Measurements from ENCODE around the gene IFIT3.

- no peak for TF ChIP-seq CBX5 (IDR thresholded peaks at IDR 0.05; ENCODE audit: borderline replicate concordance, low read depth)
- TF ChIP-seq SREBF2 (CRISPR knock-in tag; IDR thresholded peaks at IDR 0.05), result no peak
- no peak for TF ChIP-seq POLR2A (conservative IDR thresholded peaks at IDR 0.05)
- TF ChIP-seq ZNF583 (CRISPR knock-in tag; IDR thresholded peaks at IDR 0.05), result no peak
- TF ChIP-seq SIX5 (IDR thresholded peaks at IDR 0.05; ENCODE audit: borderline replicate concordance in 1 of 2, insufficient read depth in 1 of 2, low read depth in 1 of 2, low read length in 2 of 2), result no peak
- no peak for TF ChIP-seq ZBTB7A (IDR thresholded peaks at IDR 0.05; ENCODE audit: borderline replicate concordance, control insufficient read depth, low read depth, low read length)
- TF ChIP-seq EZH2 (IDR thresholded peaks at IDR 0.05; ENCODE audit: borderline replicate concordance, low read depth, low read length), result no peak
- no peak for TF ChIP-seq FOXM1 (IDR thresholded peaks at IDR 0.05; ENCODE audit: low read depth)
- no peak for TF ChIP-seq FOXM1 (CRISPR knock-in tag; IDR thresholded peaks at IDR 0.05; ENCODE audit: low read depth)
- no peak for TF ChIP-seq EP300 (IDR thresholded peaks at IDR 0.05; ENCODE audit: low read length)
- TF ChIP-seq CTCF (IDR thresholded peaks at IDR 0.05 in 2 of 3, conservative IDR thresholded peaks at IDR 0.05 in 1 of 3; ENCODE audit: insufficient read depth in 2 of 3, low read depth in 1 of 3, low read length in 3 of 3), result no peak
- no peak for TF ChIP-seq CREB1 (IDR thresholded peaks at IDR 0.05)
- TF ChIP-seq CREB1 (CRISPR knock-in tag; IDR thresholded peaks at IDR 0.05), result no peak
- TF ChIP-seq, protein P1, sequence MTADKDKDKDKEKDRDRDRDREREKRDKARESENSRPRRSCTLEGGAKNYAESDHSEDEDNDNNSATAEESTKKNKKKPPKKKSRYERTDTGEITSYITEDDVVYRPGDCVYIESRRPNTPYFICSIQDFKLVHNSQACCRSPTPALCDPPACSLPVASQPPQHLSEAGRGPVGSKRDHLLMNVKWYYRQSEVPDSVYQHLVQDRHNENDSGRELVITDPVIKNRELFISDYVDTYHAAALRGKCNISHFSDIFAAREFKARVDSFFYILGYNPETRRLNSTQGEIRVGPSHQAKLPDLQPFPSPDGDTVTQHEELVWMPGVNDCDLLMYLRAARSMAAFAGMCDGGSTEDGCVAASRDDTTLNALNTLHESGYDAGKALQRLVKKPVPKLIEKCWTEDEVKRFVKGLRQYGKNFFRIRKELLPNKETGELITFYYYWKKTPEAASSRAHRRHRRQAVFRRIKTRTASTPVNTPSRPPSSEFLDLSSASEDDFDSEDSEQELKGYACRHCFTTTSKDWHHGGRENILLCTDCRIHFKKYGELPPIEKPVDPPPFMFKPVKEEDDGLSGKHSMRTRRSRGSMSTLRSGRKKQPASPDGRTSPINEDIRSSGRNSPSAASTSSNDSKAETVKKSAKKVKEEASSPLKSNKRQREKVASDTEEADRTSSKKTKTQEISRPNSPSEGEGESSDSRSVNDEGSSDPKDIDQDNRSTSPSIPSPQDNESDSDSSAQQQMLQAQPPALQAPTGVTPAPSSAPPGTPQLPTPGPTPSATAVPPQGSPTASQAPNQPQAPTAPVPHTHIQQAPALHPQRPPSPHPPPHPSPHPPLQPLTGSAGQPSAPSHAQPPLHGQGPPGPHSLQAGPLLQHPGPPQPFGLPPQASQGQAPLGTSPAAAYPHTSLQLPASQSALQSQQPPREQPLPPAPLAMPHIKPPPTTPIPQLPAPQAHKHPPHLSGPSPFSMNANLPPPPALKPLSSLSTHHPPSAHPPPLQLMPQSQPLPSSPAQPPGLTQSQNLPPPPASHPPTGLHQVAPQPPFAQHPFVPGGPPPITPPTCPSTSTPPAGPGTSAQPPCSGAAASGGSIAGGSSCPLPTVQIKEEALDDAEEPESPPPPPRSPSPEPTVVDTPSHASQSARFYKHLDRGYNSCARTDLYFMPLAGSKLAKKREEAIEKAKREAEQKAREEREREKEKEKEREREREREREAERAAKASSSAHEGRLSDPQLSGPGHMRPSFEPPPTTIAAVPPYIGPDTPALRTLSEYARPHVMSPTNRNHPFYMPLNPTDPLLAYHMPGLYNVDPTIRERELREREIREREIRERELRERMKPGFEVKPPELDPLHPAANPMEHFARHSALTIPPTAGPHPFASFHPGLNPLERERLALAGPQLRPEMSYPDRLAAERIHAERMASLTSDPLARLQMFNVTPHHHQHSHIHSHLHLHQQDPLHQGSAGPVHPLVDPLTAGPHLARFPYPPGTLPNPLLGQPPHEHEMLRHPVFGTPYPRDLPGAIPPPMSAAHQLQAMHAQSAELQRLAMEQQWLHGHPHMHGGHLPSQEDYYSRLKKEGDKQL (CRISPR knock-in tag; IDR thresholded peaks at IDR 0.05; ENCODE audit: borderline replicate concordance), result no peak
These were observed 23.4 kb upstream of the IFIT3 start for GRCh38 chr10:89304446-89304845.

Measured in K562 (cell line).